Mesenchymal stem cell (in vitro differentiated cells and primary cell): Measurements from ENCODE around the gene NTN1.
A peak's percentile ranks its signal among the peaks of the same experiment; 100 is the strongest.

Source experiments
- DNase-seq: peaks from one replicate; pipeline ENCODE4 v3.0.0-alpha.2; 2013
- H2AFZ ChIP-seq: one replicate; pipeline ENCODE4 v1.6.1; 2013; ENCODE audit warnings: low read depth, mild to moderate bottlenecking, control low read depth, inconsistent platforms, low read length, moderate library complexity
- H2AK5ac ChIP-seq: 2 replicates; pipeline ENCODE4 v1.6.1; 2013; ENCODE audit warnings: low read length, moderate library complexity, mild to moderate bottlenecking, inconsistent platforms; ENCODE audit not compliant: severe bottlenecking
- H2BK120ac ChIP-seq: one replicate; pipeline ENCODE4 v1.6.1; 2013; ENCODE audit warnings: low read depth, mild to moderate bottlenecking, inconsistent platforms, low read length, moderate library complexity
- H2BK12ac ChIP-seq, 2 experiments: one replicate each; pipeline ENCODE4 v1.6.1; 2013; ENCODE audit warnings: inconsistent platforms in 2 of 2, low read length in 2 of 2, mild to moderate bottlenecking in 2 of 2, moderate library complexity in 2 of 2, control low read depth in 1 of 2
- H2BK15ac ChIP-seq: one replicate; pipeline ENCODE4 v1.6.1; 2013; ENCODE audit warnings: mild to moderate bottlenecking, low read depth, inconsistent platforms; ENCODE audit not compliant: poor library complexity, severe bottlenecking
- H2BK5ac ChIP-seq: 2 replicates; pipeline ENCODE4 v1.6.1; 2013; ENCODE audit warnings: low read depth, mild to moderate bottlenecking, low read length, control low read depth, inconsistent platforms; ENCODE audit not compliant: poor library complexity, severe bottlenecking
- H3K14ac ChIP-seq, 2 experiments: one replicate each; pipeline ENCODE4 v1.6.1; 2013; ENCODE audit warnings: inconsistent platforms in 2 of 2, low read length in 2 of 2, control low read depth in 1 of 2, mild to moderate bottlenecking in 1 of 2, moderate library complexity in 1 of 2
- H3K18ac ChIP-seq, 2 experiments: one replicate each; pipeline ENCODE4 v1.6.1; 2013; ENCODE audit warnings: inconsistent platforms in 2 of 2, low read length in 2 of 2, control low read depth in 1 of 2, low read depth in 1 of 2, mild to moderate bottlenecking in 1 of 2
- H3K23ac ChIP-seq, 2 experiments: one replicate each; pipeline ENCODE4 v1.6.1; 2013; ENCODE audit warnings: inconsistent platforms in 2 of 2, low read length in 2 of 2, mild to moderate bottlenecking in 2 of 2, moderate library complexity in 2 of 2, control low read depth in 1 of 2
- H3K27ac ChIP-seq: 2 replicates; pipeline ENCODE4 v1.5.1; 2013; ENCODE audit warnings: mild to moderate bottlenecking, moderate library complexity, low read length, control low read depth, inconsistent platforms; ENCODE audit not compliant: poor library complexity, severe bottlenecking
- H3K27me3 ChIP-seq, 2 experiments: 2 replicates each; pipeline versions ENCODE4 v1.6.1 to v1.7.0; 2013; ENCODE audit warnings: low read length in 2 of 2, mild to moderate bottlenecking in 2 of 2, moderate library complexity in 2 of 2, control low read depth in 1 of 2, inconsistent platforms in 1 of 2; ENCODE audit not compliant: control insufficient read depth in 1 of 2, insufficient read depth in 1 of 2
- H3K36me3 ChIP-seq, 2 experiments: 2 replicates each; pipeline versions ENCODE4 v1.6.1 to v1.7.0; 2013; ENCODE audit warnings: low read length in 2 of 2, control low read depth in 1 of 2, inconsistent platforms in 1 of 2, low read depth in 1 of 2, mild to moderate bottlenecking in 1 of 2; ENCODE audit not compliant: insufficient read depth in 2 of 2, control insufficient read depth in 1 of 2
- H3K4ac ChIP-seq, 2 experiments: one replicate each; pipeline ENCODE4 v1.6.1; 2013; ENCODE audit warnings: inconsistent platforms in 2 of 2, low read length in 2 of 2, mild to moderate bottlenecking in 2 of 2, moderate library complexity in 2 of 2, control low read depth in 1 of 2, low read depth in 1 of 2
- H3K4me1 ChIP-seq: 2 replicates; pipeline ENCODE4 v1.6.1; 2013; ENCODE audit warnings: low read depth, low read length, control low read depth; ENCODE audit not compliant: control insufficient read depth, insufficient read depth
- H3K4me2 ChIP-seq: 2 replicates; pipeline ENCODE4 v1.6.1; 2013; ENCODE audit warnings: low read length, mild to moderate bottlenecking, inconsistent platforms; ENCODE audit not compliant: poor library complexity, severe bottlenecking
- H3K4me3 ChIP-seq, 2 experiments: 2 replicates each; pipeline versions ENCODE4 v1.5.1 to v1.7.0; 2013; ENCODE audit warnings: low read length in 2 of 2, mild to moderate bottlenecking in 2 of 2, control low read depth in 1 of 2, low read depth in 1 of 2; ENCODE audit not compliant: insufficient read depth in 1 of 2
- H3K79me1 ChIP-seq: replicated peaks from 2 replicates; pipeline ENCODE4 v1.6.1; 2013; ENCODE audit warnings: mild to moderate bottlenecking, control low read depth, low read length, inconsistent platforms; ENCODE audit not compliant: poor library complexity, severe bottlenecking
- H3K9ac ChIP-seq: 2 replicates; pipeline ENCODE4 v1.7.0; 2013; ENCODE audit warnings: mild to moderate bottlenecking, low read length, moderate library complexity
- H3K9me3 ChIP-seq: 2 replicates; pipeline ENCODE4 v1.7.0; 2013; ENCODE audit warnings: mild to moderate bottlenecking, low read length; ENCODE audit not compliant: control insufficient read depth
- H4K8ac ChIP-seq: one replicate; pipeline ENCODE4 v1.6.1; 2013; ENCODE audit warnings: inconsistent platforms, mild to moderate bottlenecking, low read length, moderate library complexity
- H4K91ac ChIP-seq: one replicate; pipeline ENCODE4 v1.6.1; 2013; ENCODE audit warnings: mild to moderate bottlenecking, low read length, inconsistent platforms
- WGBS: methylation state at CpG from one replicate; pipeline ENCODE4 v1.1.7; 2013; ENCODE audit warnings: mixed read lengths; 5-methylcytosine and 5-hydroxymethylcytosine counted together

NTN1 gene

GRCh38 chr17:9242983-9243382 lies 221.7 kb downstream of the NTN1 start:
- no peak overlapping the region for H3K4me2 ChIP-seq
- DNase-seq: no peak
- no peak overlapping the region for H4K8ac ChIP-seq
- H3K36me3 ChIP-seq: peaks cover 0 to 15% of the 10 kb centered on the region in 2 experiments
- H2BK15ac ChIP-seq: no peak overlapping the region
- H2AFZ ChIP-seq: no peak overlapping the region
- H3K4me1 ChIP-seq: peaks cover 21% of the 10 kb centered on the region
- WGBS: 96% methylated on average over 8 of the region's 8 CpGs
- no peak overlapping the region for H3K27ac ChIP-seq
- H3K27me3 ChIP-seq: no peaks in the 10 kb centered on the region
- no peak overlapping the region for H3K9ac ChIP-seq
- H3K79me1 ChIP-seq: no peaks in the 10 kb centered on the region
- no peaks in the 10 kb centered on the region for H3K9me3 ChIP-seq
- no peak overlapping the region for H2BK5ac ChIP-seq
- no peak overlapping the region for H2BK120ac ChIP-seq
- no peak overlapping the region for H3K23ac ChIP-seq
- H3K18ac ChIP-seq: no peak overlapping the region
- H2AK5ac ChIP-seq: no peak overlapping the region
- H3K4ac ChIP-seq: no peak overlapping the region
- H3K14ac ChIP-seq: no peak overlapping the region
- no peak overlapping the region for H4K91ac ChIP-seq
- no peak overlapping the region for H2BK12ac ChIP-seq
- H3K4me3 ChIP-seq: no peak overlapping the region

- Histone ChIP-seq H2BK12ac (no peak overlapping the region), H3K4me1 (peaks cover 15% of the 10 kb centered on the region), H3K9me3 (no peaks in the 10 kb centered on the region), H2BK15ac (no peak overlapping the region), H3K4me3 (peak overlapping the region in 1 of 2 experiments; percentile 54), H3K79me1 (no peaks in the 10 kb centered on the region), H3K23ac (no peak overlapping the region), H3K27ac (no peak overlapping the region), H4K91ac (no peak overlapping the region), H4K8ac (no peak overlapping the region), H2BK120ac (no peak overlapping the region), H3K4ac (no peak overlapping the region), H3K27me3 (no peaks in the 10 kb centered on the region), H3K9ac (peak overlapping the region; percentile 68), H3K36me3 (peaks cover 0 to 20% of the 10 kb centered on the region in 2 experiments), H2AFZ (no peak overlapping the region), H3K18ac (no peak overlapping the region), H2BK5ac (no peak overlapping the region), H3K14ac (no peak overlapping the region), H3K4me2 (no peak overlapping the region), H2AK5ac (no peak overlapping the region)
- peak; percentile 26 for DNase-seq
- 94% methylated on average over 20 of the region's 21 CpGs for WGBS
Observed at GRCh38 chr17:9244066-9245052, 223.0 kb downstream of the NTN1 start.

- H3K18ac ChIP-seq: no peak overlapping the region
- H2BK15ac ChIP-seq: no peak overlapping the region
- H4K8ac ChIP-seq: no peak overlapping the region
- H3K4me3 ChIP-seq: no peak overlapping the region
- H2AK5ac ChIP-seq: no peak overlapping the region
- DNase-seq: no peak
- no peak overlapping the region for H2BK5ac ChIP-seq
- H2BK120ac ChIP-seq: no peak overlapping the region
- no peak overlapping the region for H3K27ac ChIP-seq
- H3K9ac ChIP-seq: no peak overlapping the region
- no peak overlapping the region for H4K91ac ChIP-seq
- H2BK12ac ChIP-seq: no peak overlapping the region
- H3K4me1 ChIP-seq: no peaks in the 10 kb centered on the region
- H3K23ac ChIP-seq: no peak overlapping the region
- H3K4ac ChIP-seq: no peak overlapping the region
- 93% methylated on average over 21 of the region's 21 CpGs for WGBS
- peaks cover 0 to 16% of the 10 kb centered on the region in 2 experiments for H3K36me3 ChIP-seq
- H3K14ac ChIP-seq: no peak overlapping the region
- H3K4me2 ChIP-seq: no peak overlapping the region
- no peaks in the 10 kb centered on the region for H3K9me3 ChIP-seq
- H3K27me3 ChIP-seq: no peaks in the 10 kb centered on the region
- H3K79me1 ChIP-seq: no peaks in the 10 kb centered on the region
- H2AFZ ChIP-seq: no peak overlapping the region
Observed at GRCh38 chr17:9247401-9247938, 226.2 kb downstream of the NTN1 start.

DNA sequence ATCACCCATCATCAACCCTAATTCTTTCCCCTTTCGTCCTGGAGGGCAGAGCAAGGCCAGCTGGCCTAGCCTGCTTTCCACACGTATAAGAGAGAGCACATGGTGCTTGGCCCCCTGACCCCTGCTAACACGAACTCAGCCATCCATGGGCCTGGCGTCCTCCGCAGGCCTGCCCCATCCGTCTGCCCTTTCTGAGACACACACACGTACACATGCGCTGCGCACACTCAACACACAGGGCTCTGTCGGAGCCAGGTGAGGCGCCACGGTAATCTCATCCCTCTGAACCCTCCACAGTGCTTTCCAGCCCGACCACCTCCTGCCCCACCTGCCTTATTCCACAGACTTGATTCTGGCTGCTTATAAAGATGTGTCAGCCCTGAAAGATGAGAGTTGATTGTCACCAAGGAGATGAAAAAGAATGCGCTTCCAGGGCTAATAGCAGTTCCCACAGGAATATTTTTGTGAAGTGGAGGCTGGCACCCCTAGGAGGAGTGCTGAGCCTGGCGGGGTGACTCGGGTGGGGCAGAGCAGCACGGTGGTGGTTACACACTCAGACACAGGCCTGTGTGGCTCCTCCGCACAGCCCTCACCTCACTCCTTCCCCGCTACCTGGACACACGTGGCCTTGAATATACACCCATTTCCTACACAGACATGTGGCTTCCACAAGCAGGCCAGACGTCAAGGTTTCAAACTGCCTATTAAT lies 228.1 kb downstream of the NTN1 start:
- no peak overlapping the region for H2AFZ ChIP-seq
- 88% methylated on average over 20 of the region's 21 CpGs for WGBS
- H2BK12ac ChIP-seq: no peak overlapping the region

More for the DNA sequence above, 228.1 kb downstream of the NTN1 start:
- H3K4me1 ChIP-seq: no peaks in the 10 kb centered on the region
- H2BK15ac ChIP-seq: no peak overlapping the region
- H2BK5ac ChIP-seq: no peak overlapping the region
- H3K27me3 ChIP-seq: no peaks in the 10 kb centered on the region
- H3K79me1 ChIP-seq: peaks cover 3% of the 10 kb centered on the region
- H3K4ac ChIP-seq: no peak overlapping the region
- H2AK5ac ChIP-seq: no peak overlapping the region
- H3K23ac ChIP-seq: no peak overlapping the region
- no peak overlapping the region for H3K18ac ChIP-seq
- peak overlapping the region in 1 of 2 experiments; percentile 18 for H3K14ac ChIP-seq
- H4K91ac ChIP-seq: no peak overlapping the region
- H3K27ac ChIP-seq: no peak overlapping the region
- H3K4me2 ChIP-seq: no peak overlapping the region
- H3K36me3 ChIP-seq: peaks cover 0 to 14% of the 10 kb centered on the region in 2 experiments
- H3K9ac ChIP-seq: no peak overlapping the region
- no peak overlapping the region for H3K4me3 ChIP-seq
- peak overlapping the region; percentile 27 for H4K8ac ChIP-seq
- H2BK120ac ChIP-seq: no peak overlapping the region
- no peak for DNase-seq
- no peaks in the 10 kb centered on the region for H3K9me3 ChIP-seq
